DMS153 (cell line): ENCODE measurements around the gene BPHL.
"Not testable (repeated sequence)": the region's sequence is repeated elsewhere in the genome, so short reads cannot be mapped to it uniquely, and the experiment has no call there.

Experiments
- DNase-seq: peaks from one replicate; lab custom pipeline; 2025; lab: John Stamatoyannopoulos, UW

The BPHL gene

GRCh38 chr6:3122823-3123182 is 4.3 kb downstream of the BPHL start:
- DNase-seq: no peak

GRCh38 chr6:3124667-3125066 is 6.2 kb downstream of the BPHL start:
- DNase-seq: no peak

- DNase-seq: no peak
These were observed 7.3 kb downstream of the BPHL start for GRCh38 chr6:3125815-3126214.

DNA sequence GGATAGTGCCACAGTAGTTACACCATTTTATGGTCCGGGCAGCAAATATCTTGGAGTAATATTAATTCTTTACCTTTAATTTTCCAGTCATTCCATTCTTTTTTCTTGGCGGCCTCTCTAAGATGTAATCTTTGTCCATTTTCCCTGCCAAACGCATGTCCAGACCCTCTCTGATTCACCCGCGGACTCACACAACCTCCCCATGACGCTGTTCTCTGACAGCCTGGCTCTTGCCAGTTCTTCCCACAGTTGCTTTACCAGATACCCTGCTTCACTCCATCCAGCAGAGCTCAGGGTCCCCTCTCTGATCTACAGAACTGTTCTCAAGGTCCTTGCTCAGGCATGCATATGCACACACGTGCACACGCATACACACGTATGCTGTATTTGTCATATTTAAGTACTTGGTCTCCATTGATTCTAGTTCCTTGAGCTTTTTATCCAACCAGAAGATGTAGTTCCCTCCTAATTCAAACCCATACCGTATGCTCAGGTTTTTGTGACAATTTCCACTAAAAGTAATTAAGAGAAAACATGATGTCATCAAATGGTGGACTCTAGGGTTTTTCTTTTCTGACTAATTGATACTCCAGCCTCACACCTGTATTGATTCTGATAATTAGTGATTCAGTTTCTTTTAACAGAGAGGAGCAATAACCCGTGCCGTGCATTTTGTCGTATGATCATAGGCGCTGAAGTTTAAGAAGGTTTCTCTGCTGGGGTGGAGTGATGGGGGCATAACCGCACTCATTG is 10.0 kb downstream of the BPHL start:
- DNase-seq: no peak

DNA sequence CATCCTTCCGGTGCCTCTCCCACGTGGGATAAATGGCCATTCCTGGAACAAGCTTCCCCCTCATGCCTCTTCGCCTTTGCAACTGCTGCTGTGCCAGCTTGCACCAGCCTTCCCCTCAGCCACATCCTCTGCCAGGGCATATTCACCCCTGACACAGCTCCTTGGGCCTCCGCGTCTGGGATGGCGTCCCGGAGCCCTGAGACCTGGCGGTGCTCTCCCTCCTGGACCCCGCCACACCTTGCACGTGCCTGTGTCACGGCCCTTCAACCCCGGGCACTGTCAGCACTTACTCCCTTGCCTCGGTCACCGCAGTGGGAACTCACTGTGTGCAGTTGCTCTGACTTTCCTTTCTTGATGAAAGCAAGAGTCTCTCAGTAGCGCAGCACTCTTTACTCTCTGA is 13.2 kb downstream of the BPHL start:
- no peak for DNase-seq

DNA sequence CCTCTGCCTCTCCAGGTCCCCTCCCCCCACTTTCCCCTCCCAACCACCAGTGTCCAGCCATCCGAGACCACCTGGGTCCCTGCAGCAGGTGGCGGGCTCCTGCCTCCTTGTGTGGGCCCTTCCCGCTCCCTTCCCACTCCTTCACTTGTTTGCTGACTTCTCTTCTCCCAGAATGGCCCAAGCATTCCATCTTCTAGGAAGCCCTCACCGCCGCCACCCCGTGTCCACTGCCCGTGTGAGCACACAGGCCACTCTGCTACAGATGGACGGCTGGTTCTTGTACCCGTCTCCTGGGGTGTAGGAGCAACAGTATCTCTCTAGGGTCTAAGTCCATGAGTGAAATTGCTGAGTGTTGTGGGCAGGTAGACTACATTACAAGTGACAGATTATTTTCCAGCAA is 15.0 kb downstream of the BPHL start:
- no peak for DNase-seq

DNA sequence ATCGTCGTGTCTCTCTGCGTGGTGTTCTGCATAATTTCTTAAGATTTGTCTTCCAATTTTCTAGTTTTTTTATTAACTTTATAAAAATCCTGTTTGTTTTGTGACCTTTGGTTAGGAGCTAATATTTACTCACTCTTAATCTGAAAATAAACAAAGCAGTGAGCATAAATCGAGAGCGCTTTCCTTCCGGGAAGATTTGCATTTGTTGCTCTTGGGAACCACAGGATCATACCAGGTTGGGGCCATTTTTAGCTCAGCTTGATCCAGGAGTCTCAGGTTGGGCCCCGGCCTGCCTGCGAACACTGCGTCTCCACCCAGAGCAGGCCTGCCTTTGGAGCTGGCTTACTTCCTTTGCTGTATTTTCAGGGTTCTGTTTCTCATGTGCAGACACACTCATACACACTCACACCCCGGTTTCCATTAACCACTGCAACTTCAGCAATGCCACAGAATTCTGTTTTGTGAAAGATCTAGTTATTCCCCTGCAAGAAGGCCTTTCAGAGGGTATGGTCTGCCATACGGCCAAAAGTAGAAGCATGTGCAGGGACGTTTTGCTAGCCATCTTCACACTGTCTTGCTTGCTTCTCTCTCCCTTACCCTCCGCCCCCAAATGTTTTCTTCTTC is 17.3 kb downstream of the BPHL start:
- DNase-seq: peak; percentile 9

DNA sequence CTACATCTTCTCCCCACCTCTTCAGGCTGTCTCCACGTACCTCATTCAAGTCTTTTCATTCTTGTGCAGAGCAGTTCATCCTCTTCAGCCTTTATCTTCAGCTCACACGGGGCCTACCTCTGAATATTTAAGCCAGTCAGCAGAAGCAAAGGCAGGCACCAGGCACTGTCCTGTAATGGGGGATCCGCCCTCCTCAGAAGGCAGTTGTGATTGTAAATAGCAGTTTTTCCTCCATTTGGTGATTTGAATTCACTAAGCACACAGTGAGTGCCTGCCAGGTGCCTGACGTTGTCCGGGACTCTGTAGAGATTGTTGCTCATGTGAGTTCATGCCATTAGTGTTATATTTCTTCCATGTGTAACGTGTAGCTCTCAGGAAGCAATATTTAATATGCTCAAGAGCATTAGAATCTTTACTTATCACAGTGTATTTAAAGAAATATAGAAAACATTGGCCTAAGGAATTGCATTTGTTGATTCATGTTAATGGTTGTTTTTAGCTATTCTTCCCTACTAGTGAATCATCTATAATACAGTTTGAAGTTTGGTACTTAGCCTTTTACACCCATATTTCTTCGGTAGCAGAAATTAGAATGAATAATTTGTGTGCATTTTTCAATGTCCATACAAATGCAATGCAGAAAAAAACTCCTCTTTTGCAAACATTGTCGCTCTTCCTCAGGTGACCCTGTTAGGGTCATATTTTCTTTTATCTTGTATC is 17.9 kb downstream of the BPHL start:
- no peak for DNase-seq

GRCh38 chr6:3137057-3137777 is 18.7 kb downstream of the BPHL start:
- no peak for DNase-seq

DNA sequence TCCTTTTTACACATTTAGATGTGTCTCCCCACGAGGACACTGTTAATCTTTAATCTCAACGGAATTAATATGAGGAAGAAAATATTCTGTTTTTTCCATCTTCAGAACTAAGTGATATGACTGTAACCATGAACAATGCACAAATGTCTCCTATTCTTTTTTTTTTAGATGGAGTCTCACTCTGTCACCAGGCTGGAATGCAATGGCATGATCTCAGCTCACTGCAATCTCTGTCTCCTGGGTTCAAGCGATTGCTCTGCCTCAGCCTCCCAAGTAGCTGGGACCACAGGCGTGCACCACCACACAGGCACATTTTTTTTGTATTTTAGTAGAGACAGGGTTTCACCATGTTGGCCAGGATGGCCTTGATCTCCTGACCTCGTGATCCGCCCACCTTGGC is 19.4 kb downstream of the BPHL start:
- not testable (repeated sequence) for DNase-seq

DNA sequence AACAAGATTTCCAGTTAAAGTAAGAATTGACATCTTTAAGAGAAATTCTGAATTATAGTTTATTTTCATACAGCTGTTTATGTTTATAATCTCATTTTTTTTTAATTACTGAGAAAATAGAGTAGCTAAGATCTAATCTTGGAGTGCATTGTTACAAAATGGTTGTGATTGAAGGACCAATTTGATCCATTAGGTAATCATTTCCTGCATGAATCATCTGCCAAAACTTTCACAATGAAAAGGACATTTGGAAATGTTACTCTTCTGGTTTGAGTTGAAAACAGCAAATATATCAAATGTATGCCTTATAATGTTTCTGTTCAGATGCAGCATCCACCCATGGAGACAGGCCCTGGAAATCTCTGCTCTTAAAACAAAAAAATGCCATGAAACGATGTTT is 19.8 kb downstream of the BPHL start:
- no peak for DNase-seq

DNA sequence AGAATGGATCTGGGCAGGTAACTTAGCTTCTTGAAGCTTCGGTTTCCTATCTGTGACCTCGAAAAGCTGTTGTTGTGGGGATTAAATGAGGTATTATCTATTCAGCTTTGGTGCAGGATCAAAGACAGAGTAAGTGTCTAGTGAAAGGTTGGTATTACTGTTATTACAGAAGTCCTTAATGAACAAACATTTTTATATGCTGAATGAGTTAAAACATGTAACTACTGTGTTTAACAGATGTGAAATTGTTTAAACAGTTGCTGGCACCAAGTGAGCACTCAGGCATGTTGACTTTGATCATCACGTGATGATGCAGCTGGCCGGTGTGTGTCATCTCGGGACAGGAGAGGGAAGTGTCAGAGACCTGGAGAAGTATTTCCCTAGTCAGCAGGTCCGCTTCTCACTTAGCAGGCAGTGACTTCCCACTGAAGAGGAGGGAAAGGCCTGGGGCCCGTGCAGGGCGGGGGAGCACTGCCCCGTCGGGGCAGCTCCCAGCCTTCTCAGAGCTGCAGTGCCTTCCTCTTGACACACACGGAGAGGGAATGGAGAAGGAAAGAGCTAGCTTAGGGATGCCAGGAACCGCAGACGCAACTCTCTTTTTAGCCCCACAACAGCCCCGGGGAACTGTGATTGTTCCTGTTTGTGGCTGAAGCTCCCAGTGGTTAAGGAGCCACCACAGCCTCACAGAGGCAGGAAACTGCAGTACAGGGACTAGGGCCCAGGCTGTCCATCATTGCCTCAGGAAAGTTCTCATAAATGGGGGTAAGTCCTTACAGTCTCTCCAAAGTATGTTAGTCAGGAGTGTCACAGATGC is 20.8 kb downstream of the BPHL start:
- peak; percentile 91 for DNase-seq

DNA sequence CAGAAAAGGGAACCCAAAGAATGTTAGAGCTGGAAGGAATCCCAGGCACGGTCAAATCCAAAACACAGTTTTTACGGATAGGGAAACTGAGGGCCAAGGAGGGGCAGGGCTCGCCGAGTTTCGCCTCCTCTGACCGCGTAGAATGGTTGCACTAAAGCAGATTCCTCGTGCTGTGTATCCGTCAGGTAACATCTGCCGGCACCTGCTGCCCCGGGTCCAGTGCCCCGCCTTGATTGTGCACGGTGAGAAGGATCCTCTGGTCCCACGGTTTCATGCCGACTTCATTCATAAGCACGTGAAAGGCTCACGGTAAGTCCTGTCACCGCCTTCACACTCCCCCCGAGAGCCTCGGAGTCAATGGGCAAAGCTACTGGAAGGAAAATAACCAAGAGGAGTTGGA is 21.7 kb downstream of the BPHL start:
- no peak for DNase-seq

- no peak for DNase-seq
These were observed 24.0 kb downstream of the BPHL start for GRCh38 chr6:3142536-3142935.

DNA sequence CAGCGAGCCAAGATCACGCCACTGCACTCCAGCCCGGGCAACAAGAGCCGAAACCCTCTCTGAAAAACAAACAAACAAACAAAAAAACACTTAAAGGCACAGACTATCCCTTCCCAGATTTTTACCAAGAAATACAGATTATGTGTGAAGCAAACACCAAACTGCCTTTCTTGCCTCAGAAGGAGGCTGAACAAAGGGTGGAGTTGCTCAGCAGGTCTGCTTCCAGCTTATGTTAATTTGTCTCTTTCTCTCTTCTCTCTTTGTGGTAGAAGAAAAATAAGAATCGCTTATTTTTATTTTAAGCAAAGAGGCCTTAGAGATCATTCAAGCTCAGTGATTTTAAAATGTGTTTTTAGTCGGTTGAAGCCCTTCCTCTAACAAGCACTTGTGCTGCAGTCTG is 24.6 kb downstream of the BPHL start:
- no peak for DNase-seq

- no peak for DNase-seq
These were observed 26.1 kb downstream of the BPHL start for GRCh38 chr6:3144571-3144970.

DNA sequence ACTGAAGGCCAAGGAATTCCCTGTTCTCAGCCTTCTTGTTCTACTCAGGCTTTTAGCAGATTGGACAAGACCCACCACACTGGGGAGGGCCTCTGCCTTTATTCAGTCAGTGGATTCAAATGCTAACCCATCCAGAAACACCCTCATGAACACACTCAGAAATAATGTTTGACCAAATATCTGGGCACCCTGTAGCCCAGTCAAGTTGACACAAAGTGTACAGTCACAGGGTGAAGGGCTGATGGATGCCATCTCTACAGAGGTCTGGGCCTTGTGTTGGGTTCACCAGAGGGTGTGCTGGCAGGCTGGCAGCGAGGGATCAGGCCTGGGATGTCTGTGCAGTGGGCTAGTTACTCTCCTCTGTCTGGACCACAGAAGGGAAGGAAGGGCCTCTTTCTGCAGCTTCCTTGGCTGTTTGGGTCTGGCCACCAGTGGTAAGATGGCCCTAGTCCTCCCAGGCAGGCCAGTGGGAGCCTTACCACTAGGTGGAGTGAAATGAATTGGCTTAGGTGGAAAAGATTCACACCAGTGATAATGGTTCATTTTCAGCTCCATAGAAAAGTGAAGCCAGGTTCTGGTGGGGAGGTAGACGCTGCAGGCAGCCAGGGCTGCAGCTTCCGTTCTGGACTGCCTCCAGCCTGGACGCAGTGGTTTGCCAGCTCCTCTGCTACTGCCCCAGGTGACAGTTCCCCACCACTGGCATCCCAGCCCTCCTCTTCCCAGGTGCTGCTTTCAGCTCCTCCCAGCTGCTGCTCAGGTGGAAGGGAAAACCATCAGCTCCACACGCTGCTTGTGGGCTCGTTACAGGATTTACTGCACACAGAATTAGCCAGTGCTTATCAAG is 29.6 kb downstream of the BPHL start:
- no peak for DNase-seq

GRCh38 chr6:3151691-3152090 is 33.2 kb downstream of the BPHL start:
- peak; percentile 13 for DNase-seq

DNA sequence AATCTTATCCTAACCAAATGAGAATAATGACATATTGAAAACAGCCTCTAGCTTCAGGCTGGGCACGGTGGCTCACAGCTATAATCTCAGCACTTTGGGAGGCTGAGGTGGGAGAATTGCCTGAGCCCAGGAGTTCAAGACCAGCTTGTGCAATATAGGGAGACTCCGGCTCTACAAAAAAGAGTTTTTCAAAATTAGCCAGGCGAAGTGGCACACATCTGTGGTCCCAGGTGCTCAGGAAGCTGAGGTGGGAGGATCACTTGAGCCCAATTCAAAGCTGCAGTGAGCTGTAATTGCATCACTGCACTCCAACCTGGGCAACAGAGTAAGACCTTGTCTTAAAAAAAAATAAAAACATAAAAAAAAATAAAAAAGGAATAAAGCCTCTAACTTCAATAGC is 34.2 kb downstream of the BPHL start:
- DNase-seq: no peak

DNA sequence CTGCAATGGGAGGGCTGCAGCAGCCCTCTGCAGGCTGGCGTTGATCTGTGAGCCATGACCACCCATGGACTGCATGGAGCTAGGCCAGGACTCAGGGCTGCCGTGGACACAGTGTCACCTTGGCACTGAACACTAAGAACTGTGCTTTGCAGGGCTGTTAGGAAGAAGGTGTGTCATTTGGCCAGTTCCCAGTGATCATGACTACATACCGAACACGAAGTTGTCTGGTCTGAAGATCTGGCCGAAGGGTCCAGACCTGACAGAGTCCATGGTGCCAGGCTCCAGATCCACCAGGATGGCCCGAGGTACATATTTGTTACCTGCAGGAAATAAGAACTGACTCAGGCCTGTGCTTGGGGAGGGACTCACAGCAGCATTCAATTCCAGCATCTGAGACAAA is 36.9 kb downstream of the BPHL start:
- not testable (repeated sequence) for DNase-seq
